DMS 273 (cell line): Measurements from ENCODE around the gene RILPL2.
A peak's percentile ranks its signal among the peaks of the same experiment; 100 is the strongest.
"Not testable (repeated sequence)": the region's sequence is repeated elsewhere in the genome, so short reads cannot be mapped to it uniquely, and the experiment has no call there.

Experiments used
- DNase-seq: peaks from one replicate; lab custom pipeline; 2025; ENCODE audit not compliant: unreplicated experiment; lab: John Stamatoyannopoulos, UW

RILPL2 gene

GRCh38 chr12:123384994-123385376 is 51.5 kb downstream of the RILPL2 start:
- DNase-seq = no peak

- DNase-seq = peak; percentile 58
Observed at GRCh38 chr12:123384318-123384993, 52.0 kb downstream of the RILPL2 start.

GRCh38 chr12:123382684-123383083 is 53.8 kb downstream of the RILPL2 start:
- no peak for DNase-seq

- DNase-seq = no peak
Observed at GRCh38 chr12:123379391-123379790, 57.1 kb downstream of the RILPL2 start.

GRCh38 chr12:123372415-123372814 is 64.1 kb downstream of the RILPL2 start:
- not testable (repeated sequence) for DNase-seq

GRCh38 chr12:123371667-123372368 is 64.7 kb downstream of the RILPL2 start:
- not testable (repeated sequence) for DNase-seq

GRCh38 chr12:123369229-123369628 is 67.3 kb downstream of the RILPL2 start:
- no peak for DNase-seq

- not testable (repeated sequence) for DNase-seq
Observed at GRCh38 chr12:123368431-123368830, 68.1 kb downstream of the RILPL2 start.

- DNase-seq = no peak
Observed at GRCh38 chr12:123367511-123367910, 69.0 kb downstream of the RILPL2 start.
